PC-3 (cell line): ENCODE data around the gene TMEM41A. TPM values are rescaled to one million over a fixed set of nuclear protein-coding genes. Genes with fewer than 3 reads are reported as not detected.
"Not testable (repeated sequence)": the region's sequence is repeated elsewhere in the genome, so short reads cannot be mapped to it uniquely, and the experiment has no call there.

ENCODE experiments used
- ATAC-seq: fragments of 200-7000 bp; cut with Tn5 transposase; 2 replicates; pipeline ENCODE4 v1.9.1; 2020; ENCODE audit warnings: mild to moderate bottlenecking, moderate library complexity
- BruUV-seq: library from RNA; stranded (reverse); fragments of 400-500 nt; replicated peaks from 2 replicates; lab custom pipeline; 2021; lab: Mats Ljungman, UMichigan
- CTCF ChIA-PET: fragments of 300-600 bp; sonication (Branson Sonifier 250); formaldehyde crosslinking; loops from one replicate; lab custom pipeline; 2022; ENCODE audit warnings: antibody characterized with exemption; lab: Charles Lee
- POLR2A ChIA-PET: fragments of 300-600 bp; sonication (Branson Sonifier 250); formaldehyde crosslinking; loops from one replicate; lab custom pipeline; 2022; ENCODE audit warnings: antibody characterized with exemption; ENCODE audit not compliant: unreplicated experiment; lab: Charles Lee
- DNase-seq: peaks from one replicate; pipeline ENCODE4 v3.0.0-alpha.2; 2015
- H2AFZ ChIP-seq: fragments of 300-600 bp; sonication (generic); 2 replicates; pipeline ENCODE4 v1.6.0; 2016; ENCODE audit warnings: antibody characterized with exemption, low read length
- H3F3A ChIP-seq: fragments of 300-600 bp; sonication (generic); one replicate; pipeline ENCODE4 v1.6.0; 2017; ENCODE audit warnings: antibody characterized with exemption, low read length, control low read depth, mild to moderate bottlenecking; ENCODE audit not compliant: unreplicated experiment
- H3K27ac ChIP-seq: fragments of 300-600 bp; sonication (generic); 2 replicates; pipeline ENCODE4 v1.5.1; 2016; ENCODE audit warnings: mild to moderate bottlenecking, low read length
- H3K27me3 ChIP-seq: fragments of 300-600 bp; sonication (generic); 2 replicates; pipeline ENCODE4 v1.6.1; 2016; ENCODE audit warnings: low read length, mixed read lengths
- H3K36me3 ChIP-seq: fragments of 300-600 bp; sonication (generic); 2 replicates; pipeline ENCODE4 v1.6.1; 2016; ENCODE audit warnings: low read depth, mixed run types, low read length, mixed read lengths
- H3K4me1 ChIP-seq: fragments of 300-600 bp; sonication (generic); 2 replicates; pipeline ENCODE4 v1.5.1; 2016; ENCODE audit warnings: low read length; ENCODE audit not compliant: insufficient read depth
- H3K4me2 ChIP-seq: fragments of 300-600 bp; sonication (generic); 2 replicates; pipeline ENCODE4 v1.6.0; 2016; ENCODE audit warnings: low read length
- H3K4me3 ChIP-seq: fragments of 300-600 bp; sonication (generic); 2 replicates; pipeline ENCODE4 v1.5.1; 2016; ENCODE audit warnings: mild to moderate bottlenecking, low read length, mixed read lengths
- H3K79me2 ChIP-seq: fragments of 300-600 bp; sonication (generic); 2 replicates; pipeline ENCODE4 v1.6.1; 2017; ENCODE audit warnings: low read length, mixed read lengths
- H3K9ac ChIP-seq: fragments of 300-600 bp; sonication (generic); 2 replicates; pipeline ENCODE4 v1.6.0; 2016; ENCODE audit warnings: mild to moderate bottlenecking, low read length
- H3K9me2 ChIP-seq: fragments of 300-600 bp; sonication (generic); replicated peaks from 2 replicates; pipeline ENCODE4 v1.6.1; 2016; ENCODE audit warnings: mixed run types, low read length, mixed read lengths
- H3K9me3 ChIP-seq: fragments of 300-600 bp; sonication (generic); 2 replicates; pipeline ENCODE4 v1.6.1; 2016; ENCODE audit warnings: low read length, mixed read lengths
- H4K20me1 ChIP-seq: fragments of 300-600 bp; sonication (generic); 2 replicates; pipeline ENCODE4 v1.6.1; 2016; ENCODE audit warnings: low read length, mixed read lengths
- CTCF ChIP-seq: fragments of 300-600 bp; sonication (generic); conservative IDR thresholded peaks from 2 replicates; pipeline ENCODE4 v1.5.1; 2017; ENCODE audit warnings: antibody characterized with exemption, low read depth, mild to moderate bottlenecking, low read length
- EZH2 ChIP-seq: fragments of 300-600 bp; sonication (generic); IDR thresholded peaks from one replicate; pipeline ENCODE4 v1.6.1; 2017; ENCODE audit warnings: antibody characterized with exemption, mild to moderate bottlenecking, low read length; ENCODE audit not compliant: unreplicated experiment
- EZH2phosphoT487 ChIP-seq: fragments of 300-600 bp; sonication (generic); IDR thresholded peaks from 2 replicates; pipeline ENCODE4 v1.6.1; 2018; ENCODE audit warnings: mild to moderate bottlenecking, antibody characterized with exemption, low read length, borderline replicate concordance
- intact Hi-C: fragments of 100-400 bp; cut with micrococcal nuclease; formaldehyde crosslinking; loops from 2 replicates; pipeline ENCODE4 v1.9.0; 2023
- total RNA-seq: library from RNA; depleted of rRNA; stranded (reverse); fragments of >200 nt; gene quantifications from 2 replicates; pipeline ENCODE4 v1.2.3, GENCODE V29; 2014

TMEM41A gene
- total RNA-seq, 1 experiment from 2014 or later = 25.3 TPM

- Histone ChIP-seq H3K4me1 (no peaks in the 10 kb centered on the region), H3K9me3 (no peaks in the 10 kb centered on the region), H4K20me1 (no peaks in the 10 kb centered on the region), H2AFZ (no peak overlapping the region), H3K79me2 (no peaks in the 10 kb centered on the region), H3K4me3 (no peak overlapping the region), H3K9me2 (no peaks in the 10 kb centered on the region), H3K9ac (no peak overlapping the region), H3K27ac (no peak overlapping the region), H3K27me3 (no peaks in the 10 kb centered on the region), H3K36me3 (0 out of 2 replicates have a peak, but pooled peaks cover 9% of the 10 kb centered on the region), H3K4me2 (no peak overlapping the region), H3F3A (no peaks in the 10 kb centered on the region)
- DNase-seq = no peak
- POLR2A ChIA-PET = interaction anchor here (0.6 kb wide), 1 partner anchor 600 kb away, joined by 11 read pairs; no protein-coding TSS in a partner anchor
- no TSS peak for BruUV-seq
- intact Hi-C loops = no loop called here
- CTCF ChIA-PET = no interaction called here
- TF ChIP-seq EZH2phosphoT487 (no peak), EZH2 (no peak), CTCF (no peak)
- ATAC-seq = no peak
Measured at GRCh38 chr3:185484296-185484695, 14.5 kb downstream of the TMEM41A start.

GRCh38 chr3:185479373-185479945 is 19.4 kb downstream of the TMEM41A start:
- no peaks in the 10 kb centered on the region for H3K27me3 ChIP-seq
- ChIA-PET CTCF (interaction anchor here (0.6 kb wide), 1 partner anchor 95 kb away, joined by 3 read pairs; no protein-coding TSS in a partner anchor), POLR2A (no interaction called here)
- H3K9ac ChIP-seq = no peak overlapping the region
- no peak for DNase-seq
- TF ChIP-seq EZH2 (no peak), EZH2phosphoT487 (no peak), CTCF (no peak)
- 0 out of 2 replicates have a peak, but pooled peaks cover 7% of the 10 kb centered on the region for H3K36me3 ChIP-seq
- H3K4me1 ChIP-seq = no peaks in the 10 kb centered on the region
- no peaks in the 10 kb centered on the region for H3K9me2 ChIP-seq
- no peak overlapping the region for H3K27ac ChIP-seq
- no peaks in the 10 kb centered on the region for H4K20me1 ChIP-seq
- no peak overlapping the region for H3K4me3 ChIP-seq
- intact Hi-C loops = no loop called here
- no peak overlapping the region for H2AFZ ChIP-seq
- H3K4me2 ChIP-seq = no peak overlapping the region
- ATAC-seq = no peak
- no peaks in the 10 kb centered on the region for H3F3A ChIP-seq
- BruUV-seq = no TSS peak
- no peaks in the 10 kb centered on the region for H3K9me3 ChIP-seq
- no peaks in the 10 kb centered on the region for H3K79me2 ChIP-seq

DNA sequence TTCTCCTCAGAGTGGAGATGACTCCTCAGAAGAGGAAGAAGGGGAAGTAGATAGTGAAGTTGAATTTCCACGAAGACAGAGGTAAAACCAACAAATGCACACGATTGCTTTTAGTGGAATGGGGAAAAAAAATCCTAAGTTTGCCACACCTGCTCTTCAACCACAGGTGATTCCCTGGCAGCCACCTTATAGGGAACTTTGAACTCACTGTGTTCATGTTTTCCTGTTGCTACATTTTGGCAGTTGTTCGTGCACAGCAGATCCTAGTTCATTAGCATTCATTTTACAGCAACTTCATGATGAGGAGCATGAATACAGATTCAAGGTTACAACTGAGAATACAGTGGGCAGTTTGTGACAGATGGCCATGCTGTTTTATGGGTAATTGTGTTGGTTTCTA is 21.5 kb downstream of the TMEM41A start:
- no peaks in the 10 kb centered on the region for H3K27me3 ChIP-seq
- no peaks in the 10 kb centered on the region for H4K20me1 ChIP-seq
- no peak for ATAC-seq
- TF ChIP-seq CTCF (no peak), EZH2 (no peak), EZH2phosphoT487 (no peak)
- H3K4me3 ChIP-seq = no peak overlapping the region
- no peak overlapping the region for H3K27ac ChIP-seq
- no peaks in the 10 kb centered on the region for H3K9me2 ChIP-seq
- POLR2A ChIA-PET = no interaction called here
- no peak overlapping the region for H3K9ac ChIP-seq
- no TSS peak for BruUV-seq
- no peak for DNase-seq
- no peaks in the 10 kb centered on the region for H3K79me2 ChIP-seq
- H3F3A ChIP-seq = no peaks in the 10 kb centered on the region
- intact Hi-C loops = no loop called here
- no peaks in the 10 kb centered on the region for H3K4me1 ChIP-seq
- H2AFZ ChIP-seq = no peak overlapping the region
- 0 out of 2 replicates have a peak, but pooled peaks cover 7% of the 10 kb centered on the region for H3K36me3 ChIP-seq
- no peaks in the 10 kb centered on the region for H3K9me3 ChIP-seq
- H3K4me2 ChIP-seq = no peak overlapping the region
- CTCF ChIA-PET = no interaction called here

GRCh38 chr3:185474922-185475321 is 23.9 kb downstream of the TMEM41A start:
- H3K79me2 ChIP-seq, H3K27ac ChIP-seq, POLR2A ChIA-PET, H3K9me3 ChIP-seq, ATAC-seq, H2AFZ ChIP-seq, DNase-seq, H3K4me1 ChIP-seq, H3K9me2 ChIP-seq, H4K20me1 ChIP-seq, H3K4me2 ChIP-seq, H3K27me3 ChIP-seq, H3F3A ChIP-seq, CTCF ChIA-PET, H3K36me3 ChIP-seq, H3K9ac ChIP-seq, H3K4me3 ChIP-seq, intact Hi-C loops, BruUV-seq: not testable (repeated sequence)
